HUDEP-2 (cell line): ENCODE measurements around the gene BTBD16.

Experiments used
- DNase-seq, 76 experiments: peaks; one replicate each; lab custom pipeline; 2025; ENCODE audit not compliant: unreplicated experiment in 76 of 76; lab: John Stamatoyannopoulos, UW

Gene BTBD16

GRCh38 chr10:122267849-122268737, 3.0 kb upstream of the BTBD16 start:
- DNase-seq, result peak in 35 of 76 experiments; percentile 1 to 54 (median 17)

GRCh38 chr10:122269059-122269687, 1.9 kb upstream of the BTBD16 start:
- DNase-seq, result no peak

GRCh38 chr10:122273966-122274545, 3.0 kb downstream of the BTBD16 start:
- DNase-seq, result no peak

GRCh38 chr10:122276611-122277208, 5.6 kb downstream of the BTBD16 start:
- no peak for DNase-seq

- no peak for DNase-seq
Observed at GRCh38 chr10:122277526-122278136, 6.5 kb downstream of the BTBD16 start.

GRCh38 chr10:122279725-122280141, 8.6 kb downstream of the BTBD16 start:
- peak in 23 of 76 experiments; percentile 1 to 39 (median 12) for DNase-seq

- no peak for DNase-seq
Observed at GRCh38 chr10:122280156-122280555, 9.1 kb downstream of the BTBD16 start.

- DNase-seq, result no peak
Observed at GRCh38 chr10:122281018-122281626, 10.0 kb downstream of the BTBD16 start.

- no peak for DNase-seq
Observed at GRCh38 chr10:122281751-122282150, 10.7 kb downstream of the BTBD16 start.

GRCh38 chr10:122282253-122282671, 11.2 kb downstream of the BTBD16 start:
- no peak for DNase-seq

GRCh38 chr10:122282909-122283308, 11.8 kb downstream of the BTBD16 start:
- no peak for DNase-seq

- no peak for DNase-seq
Observed at GRCh38 chr10:122285506-122286444, 14.7 kb downstream of the BTBD16 start.

- no peak for DNase-seq
Observed at GRCh38 chr10:122286867-122287266, 15.8 kb downstream of the BTBD16 start.

GRCh38 chr10:122287570-122287969, 16.5 kb downstream of the BTBD16 start:
- DNase-seq, result no peak

GRCh38 chr10:122288262-122288661, 17.2 kb downstream of the BTBD16 start:
- no peak for DNase-seq

GRCh38 chr10:122288917-122289316, 17.8 kb downstream of the BTBD16 start:
- DNase-seq, result no peak

- no peak for DNase-seq
Observed at GRCh38 chr10:122290334-122290733, 19.2 kb downstream of the BTBD16 start.

- no peak for DNase-seq
Observed at GRCh38 chr10:122290833-122291532, 19.9 kb downstream of the BTBD16 start.

- DNase-seq, result no peak
Observed at GRCh38 chr10:122291739-122292138, 20.6 kb downstream of the BTBD16 start.
